NT2/D1 (cell line): ENCODE measurements around the gene ERGIC3.

Experiments
- SUZ12 ChIP-seq: IDR thresholded peaks from 2 replicates; pipeline ENCODE4 v1.6.1; 2011; ENCODE audit not compliant: insufficient read length, insufficient read depth; ENCODE audit errors: extremely low read depth
- YY1 ChIP-seq: IDR thresholded peaks from 2 replicates; pipeline ENCODE4 v1.6.1; 2011; ENCODE audit not compliant: insufficient read length, insufficient read depth
- ZNF274 ChIP-seq: IDR thresholded peaks from 2 replicates; pipeline ENCODE4 v1.6.1; 2011; ENCODE audit warnings: mild to moderate bottlenecking, low read depth, low read length

DNA sequence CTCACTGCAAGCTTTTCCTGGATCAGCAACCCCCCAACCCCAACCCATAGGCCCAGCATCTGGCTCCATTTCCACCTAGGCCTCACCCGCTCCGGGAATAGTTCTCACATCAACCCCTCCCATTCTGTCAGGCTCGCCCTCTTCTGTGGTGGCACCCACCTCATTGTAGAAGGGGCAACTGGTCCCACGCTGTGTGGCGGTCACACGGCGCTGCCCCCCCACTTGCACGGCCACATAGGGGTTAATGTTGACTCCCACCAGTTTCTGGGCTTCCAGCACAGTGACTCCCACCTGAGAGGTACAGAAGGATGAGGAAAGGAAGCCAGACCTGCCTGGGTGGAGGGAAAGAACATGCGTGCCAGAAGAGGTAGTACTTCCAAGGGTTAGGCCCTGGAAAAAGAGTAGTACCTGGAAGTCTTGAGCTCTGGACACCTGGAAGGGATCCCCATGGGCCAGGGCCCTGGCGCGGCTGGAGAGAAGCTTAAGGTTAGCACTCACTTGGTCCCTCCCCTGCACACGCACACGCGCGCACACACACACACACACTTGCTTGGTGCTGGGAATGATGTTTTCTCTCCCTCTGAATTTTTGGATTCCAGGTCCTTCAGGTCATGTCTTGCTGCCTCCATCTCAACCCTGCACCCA lies 61.1 kb downstream of the ERGIC3 start:
- TF ChIP-seq YY1 (no peak), ZNF274 (no peak), SUZ12 (no peak)
